Keratinocyte (primary cell): ENCODE data around the gene KRTAP10-6. TPM values are rescaled to one million over a fixed set of nuclear protein-coding genes. Genes with fewer than 3 reads are reported as not detected.

ENCODE experiments used
- DNase-seq: peaks from one replicate; pipeline ENCODE4 v3.0.0-alpha.2; 2011; ENCODE audit warnings: low read depth, missing footprints, low spot score
- FAIRE-seq: peaks from 2 replicates; lab custom pipeline; 2011; peaks lifted over from hg19 to GRCh38; lab: Jason Lieb, UNC
- H2AFZ ChIP-seq: 2 replicates; pipeline ENCODE4 v1.6.0; 2012; ENCODE audit warnings: low read length, control low read depth, inconsistent platforms; ENCODE audit not compliant: control insufficient read depth
- H3K27ac ChIP-seq: 2 replicates; pipeline ENCODE4 v1.5.1; 2011; ENCODE audit warnings: low read length; ENCODE audit not compliant: control insufficient read depth, insufficient read depth
- H3K27me3 ChIP-seq: 3 replicates; pipeline ENCODE4 v1.6.0; 2011; ENCODE audit warnings: low read length; ENCODE audit not compliant: control insufficient read depth, insufficient read depth; ENCODE audit errors: extremely low read depth
- H3K36me3 ChIP-seq, 2 experiments: 2 replicates in 1 of 2; 3 replicates in 1 of 2; pipeline ENCODE4 v1.5.1; 2011; ENCODE audit warnings: low read length in 2 of 2, mild to moderate bottlenecking in 1 of 2; ENCODE audit not compliant: control insufficient read depth in 2 of 2, insufficient read depth in 2 of 2; ENCODE audit errors: extremely low read depth in 1 of 2
- H3K4me1 ChIP-seq: 3 replicates; pipeline ENCODE4 v1.5.1; 2011; ENCODE audit warnings: low read length; ENCODE audit not compliant: control insufficient read depth, insufficient read depth; ENCODE audit errors: extremely low read depth
- H3K4me2 ChIP-seq: 3 replicates; pipeline ENCODE4 v1.6.0; 2011; ENCODE audit warnings: low read depth, low read length; ENCODE audit not compliant: control insufficient read depth, insufficient read depth; ENCODE audit errors: extremely low read depth
- H3K4me3 ChIP-seq, 3 experiments: fragments of 200-600 bp in 1 of 3; sonication (generic) in 1 of 3; 2 replicates in 2 of 3; 3 replicates in 1 of 3; pipeline ENCODE4 v1.5.1; 2011 to 2016; ENCODE audit warnings: low read length in 3 of 3, mild to moderate bottlenecking in 3 of 3, control low read depth in 2 of 3, inconsistent platforms in 1 of 3, low read depth in 1 of 3, mixed read lengths in 1 of 3, mixed run types in 1 of 3, moderate library complexity in 1 of 3; ENCODE audit not compliant: control insufficient read depth in 2 of 3, insufficient read depth in 2 of 3; ENCODE audit errors: extremely low read depth in 1 of 3
- H3K79me2 ChIP-seq: 2 replicates; pipeline ENCODE4 v1.6.0; 2012; ENCODE audit warnings: low read length; ENCODE audit not compliant: control insufficient read depth, insufficient read depth
- H3K9ac ChIP-seq: 3 replicates; pipeline ENCODE4 v1.6.0; 2011; ENCODE audit warnings: low read length; ENCODE audit not compliant: control insufficient read depth, insufficient read depth; ENCODE audit errors: extremely low read depth
- H3K9me1 ChIP-seq: 3 replicates; pipeline ENCODE4 v1.6.0; 2011; ENCODE audit warnings: low read length; ENCODE audit not compliant: control insufficient read depth, insufficient read depth; ENCODE audit errors: extremely low read depth
- H3K9me3 ChIP-seq: 2 replicates; pipeline ENCODE4 v1.5.1; 2012; ENCODE audit warnings: low read depth, low read length; ENCODE audit not compliant: control insufficient read depth
- H4K20me1 ChIP-seq: 3 replicates; pipeline ENCODE4 v1.6.0; 2011; ENCODE audit warnings: low read length; ENCODE audit not compliant: control insufficient read depth, insufficient read depth; ENCODE audit errors: extremely low read depth
- CTCF ChIP-seq, 3 experiments: IDR thresholded peaks in 1 of 3; conservative IDR thresholded peaks in 1 of 3; optimal IDR thresholded peaks in 1 of 3; 2 replicates in 2 of 3; 3 replicates in 1 of 3; pipeline versions ENCODE3 to v1.5.1; 2011; ENCODE audit warnings: low read length in 3 of 3, mild to moderate bottlenecking in 3 of 3, moderate library complexity in 2 of 3, control low read depth in 1 of 3, inconsistent platforms in 1 of 3; ENCODE audit not compliant: insufficient read depth in 2 of 3; ENCODE audit errors: extremely low read depth in 1 of 3
- EZH2 ChIP-seq: IDR thresholded peaks from one replicate; pipeline ENCODE4 v1.6.1; 2012; ENCODE audit warnings: inconsistent platforms, mild to moderate bottlenecking, low read length, moderate library complexity
- dilution Hi-C: fragments of 300-500 bp; cut with MboI; formaldehyde crosslinking; loops from one replicate; pipeline ENCODE4 v1.7.0; 2020; ENCODE audit warnings: low sequenced_read_pairs; ENCODE audit not compliant: extremely low pct_ligation_motif_present
- polyA plus RNA-seq, 5 experiments: library from polyadenylated mRNA; depleted of rRNA in 3 of 5; stranded (reverse) in 3 of 5; stranded (forward) in 1 of 5; unstranded in 1 of 5; fragments of >200 nt; gene quantifications; 1 replicate in 1 of 5; 2 replicates in 3 of 5; 3 replicates in 1 of 5; pipeline versions ENCODE4 v1.2.1 to v1.2.3, GENCODE V29; 2011 to 2012; ENCODE audit warnings: missing spikeins in 2 of 5, low read depth in 1 of 5, low replicate concordance in 1 of 5

Gene KRTAP10-6
- polyA plus RNA-seq, 1 donor (not counting 4 experiments of a cell fraction or from before 2014, with no cell fraction given), result not detected

GRCh38 chr21:44616591-44616926 is 24.3 kb upstream of the KRTAP10-6 start:
- Histone ChIP-seq H3K9ac (no peak overlapping the region), H3K4me1 (peaks cover 7% of the 10 kb centered on the region), H3K36me3 (no peaks in the 10 kb centered on the region), H4K20me1 (no peaks in the 10 kb centered on the region), H3K27me3 (peaks cover 19% of the 10 kb centered on the region), H3K9me1 (no peaks in the 10 kb centered on the region), H3K27ac (no peak overlapping the region), H2AFZ (no peak overlapping the region), H3K4me3 (no peak overlapping the region), H3K79me2 (no peaks in the 10 kb centered on the region), H3K9me3 (peaks cover 7% of the 10 kb centered on the region), H3K4me2 (peak overlapping the region; percentile 56)
- TF ChIP-seq CTCF (optimal IDR thresholded peaks at IDR 0.05 in 1 of 3, IDR thresholded peaks at IDR 0.05 in 1 of 3, conservative IDR thresholded peaks at IDR 0.05 in 1 of 3; ENCODE audit: extremely low read depth in 1 of 3, insufficient read depth in 2 of 3, low read length in 3 of 3) (no peak), EZH2 (no peak)
- no peak for DNase-seq
- dilution Hi-C loops, result no loop called here
- no peak for FAIRE-seq

- no peak overlapping the region for H3K9ac ChIP-seq
- dilution Hi-C loops, result no loop called here
- FAIRE-seq, result no peak
Measured at GRCh38 chr21:44615911-44616590, 23.7 kb upstream of the KRTAP10-6 start.

More at GRCh38 chr21:44615911-44616590, 23.7 kb upstream of the KRTAP10-6 start:
- H4K20me1 ChIP-seq, result no peaks in the 10 kb centered on the region
- DNase-seq, result no peak
- TF ChIP-seq EZH2 (no peak), CTCF (optimal IDR thresholded peaks at IDR 0.05 in 1 of 3, IDR thresholded peaks at IDR 0.05 in 1 of 3, conservative IDR thresholded peaks at IDR 0.05 in 1 of 3; ENCODE audit: extremely low read depth in 1 of 3, insufficient read depth in 2 of 3, low read length in 3 of 3) (no peak)
- no peak overlapping the region for H2AFZ ChIP-seq
- no peak overlapping the region for H3K27ac ChIP-seq
- H3K27me3 ChIP-seq, result peaks cover 19% of the 10 kb centered on the region
- H3K9me1 ChIP-seq, result no peaks in the 10 kb centered on the region
- H3K79me2 ChIP-seq, result no peaks in the 10 kb centered on the region
- H3K9me3 ChIP-seq, result peaks cover 9% of the 10 kb centered on the region
- no peaks in the 10 kb centered on the region for H3K36me3 ChIP-seq
- no peak overlapping the region for H3K4me3 ChIP-seq
- H3K4me2 ChIP-seq, result peak overlapping the region; percentile 56
- peaks cover 7% of the 10 kb centered on the region for H3K4me1 ChIP-seq
